Measurements from ENCODE around the gene TOR4A. TPM values are rescaled to one million over a fixed set of nuclear protein-coding genes. Genes with fewer than 3 reads are reported as not detected.

The TOR4A gene
- total RNA-seq, 1 experiment from 2014 or later, result 37.1 TPM

- in situ Hi-C loops (cut with HindIII; ENCODE audit: low pct_unique_long_range_greater_than_20kb, low sequenced_read_pairs) (no loop called here), intact Hi-C loops (cut with micrococcal nuclease; ENCODE audit: unreplicated experiment) (no loop called here)
- ATAC-seq (peak; percentile 10), DNase-seq (ENCODE audit: low read depth, low spot score) (no peak)
- ChIA-PET CTCF (no interaction called here), POLR2A (no interaction called here)
- Histone ChIP-seq H3K36me3 (ENCODE audit: control insufficient read depth, insufficient read depth, low read length) (peaks cover 4% of the 10 kb centered on the region), H3K9me3 (ENCODE audit: control insufficient read depth, insufficient read depth, low read depth, low read length) (no peaks in the 10 kb centered on the region), H3K27me3 (ENCODE audit: control insufficient read depth, insufficient read depth, low read length) (no peaks in the 10 kb centered on the region), H3K4me1 (ENCODE audit: control insufficient read depth, insufficient read depth, low read length) (peaks cover 20% of the 10 kb centered on the region), H3K4me3 (ENCODE audit: low read depth in 2 of 2, low read length in 2 of 2) (peak overlapping the region in 1 of 2 experiments; percentile 70; a peak in 1 of 4 replicates), H3K27ac (ENCODE audit: low read length) (0 out of 2 replicates have a peak overlapping the region, but pooled peaks have one; percentile 39)
- no TSS peak for BruUV-seq (replicated peaks)
- TF ChIP-seq REST (IDR thresholded peaks at IDR 0.05; ENCODE audit: insufficient read depth in 1 of 2, low read depth in 2 of 2, low read length in 1 of 2), result no peak
- peak; percentile 89 for TF ChIP-seq POLR2AphosphoS5 (IDR thresholded peaks at IDR 0.05; ENCODE audit: low read depth, low read length)
Observed at GRCh38 chr9:137243626-137244485, 33.7 kb upstream of the TOR4A start.

- no peak for TF ChIP-seq CTCF (IDR thresholded peaks at IDR 0.05)
- no peak for TF ChIP-seq SIN3A (IDR thresholded peaks at IDR 0.05; ENCODE audit: borderline replicate concordance, insufficient read depth, low read depth, low read length)
- no peak for TF ChIP-seq REST (IDR thresholded peaks at IDR 0.05; ENCODE audit: insufficient read depth in 1 of 2, low read depth in 2 of 2, low read length in 1 of 2)
- TF ChIP-seq POLR2AphosphoS5 (IDR thresholded peaks at IDR 0.05; ENCODE audit: low read depth, low read length), result no peak
- TF ChIP-seq TCF7L2 (IDR thresholded peaks at IDR 0.05; ENCODE audit: low read depth, low read length), result no peak
- H3K9me3 ChIP-seq (ENCODE audit: control insufficient read depth, insufficient read depth, low read depth, low read length), result no peaks in the 10 kb centered on the region
- DNase-seq (ENCODE audit: low read depth, low spot score) (no peak), ATAC-seq (peak; percentile 19)
- H3K36me3 ChIP-seq (ENCODE audit: control insufficient read depth, insufficient read depth, low read length), result peaks cover 4% of the 10 kb centered on the region
- ChIA-PET CTCF (no interaction called here), POLR2A (no interaction called here)
- no TSS peak for BruUV-seq (replicated peaks)
- in situ Hi-C loops (cut with HindIII; ENCODE audit: low pct_unique_long_range_greater_than_20kb, low sequenced_read_pairs), result no loop called here
- H3K4me1 ChIP-seq (ENCODE audit: control insufficient read depth, insufficient read depth, low read length), result peaks cover 16% of the 10 kb centered on the region
- H3K27me3 ChIP-seq (ENCODE audit: control insufficient read depth, insufficient read depth, low read length), result no peaks in the 10 kb centered on the region
- 0 out of 2 replicates have a peak overlapping the region, but pooled peaks have one; percentile 39 for H3K27ac ChIP-seq (ENCODE audit: low read length)
- intact Hi-C loops (cut with micrococcal nuclease; ENCODE audit: unreplicated experiment), result no loop called here
- no peak overlapping the region for H3K4me3 ChIP-seq (ENCODE audit: low read depth in 2 of 2, low read length in 2 of 2)
Observed at GRCh38 chr9:137244486-137245449, 32.8 kb upstream of the TOR4A start.
